Spleen (tissue), 11 donors: Measurements from ENCODE around the gene NGEF. TPM values are rescaled to one million over a fixed set of nuclear protein-coding genes. Genes with fewer than 3 reads are reported as not detected.
"Not testable (repeated sequence)": the region's sequence is repeated elsewhere in the genome, so short reads cannot be mapped to it uniquely, and the experiment has no call there.

ENCODE experiments used
- DNase-seq: peaks from one replicate; pipeline ENCODE4 v3.0.0-alpha.2; 2020
- H3K27ac ChIP-seq, 8 donors: fragments of 200-600 bp; sonication (generic) in 7 of 8; 1 replicate in 4 of 8; 2 replicates in 4 of 8; pipeline versions ENCODE4 v1.5.0 to v1.8.0; 2016 to 2021; ENCODE audit warnings: inconsistent platforms in 4 of 8, mild to moderate bottlenecking in 4 of 8, moderate library complexity in 1 of 8
- H3K27me3 ChIP-seq, 7 donors: fragments of 200-600 bp; sonication (generic) in 6 of 7; replicated peaks in 1 of 7; 1 replicate in 4 of 7; 2 replicates in 3 of 7; pipeline versions ENCODE4 v1.5.0 to v1.8.0; 2016 to 2021; ENCODE audit warnings: inconsistent platforms in 3 of 7, mild to moderate bottlenecking in 1 of 7
- H3K36me3 ChIP-seq, 6 donors: fragments of 200-600 bp; sonication (generic) in 5 of 6; 1 replicate in 4 of 6; 2 replicates in 2 of 6; pipeline versions ENCODE4 v1.5.0 to v1.8.0; 2016 to 2021; ENCODE audit warnings: inconsistent platforms in 2 of 6
- H3K4me1 ChIP-seq, 6 donors: fragments of 200-600 bp; sonication (generic) in 5 of 6; 1 replicate in 3 of 6; 2 replicates in 3 of 6; pipeline versions ENCODE4 v1.5.0 to v1.8.0; 2016 to 2021; ENCODE audit warnings: inconsistent platforms in 3 of 6
- H3K4me3 ChIP-seq, 8 donors: fragments of 200-600 bp; sonication (generic) in 7 of 8; 1 replicate in 4 of 8; 2 replicates in 4 of 8; pipeline versions ENCODE4 v1.5.0 to v1.8.0; 2016 to 2021; ENCODE audit warnings: inconsistent platforms in 4 of 8, mild to moderate bottlenecking in 4 of 8, moderate library complexity in 2 of 8
- H3K9me3 ChIP-seq, 8 donors: fragments of 200-600 bp; sonication (generic) in 7 of 8; 1 replicate in 4 of 8; 2 replicates in 4 of 8; pipeline versions ENCODE4 v1.5.0 to v1.8.0; 2016 to 2021; ENCODE audit warnings: inconsistent platforms in 4 of 8
- CTCF ChIP-seq, 11 experiments: fragments of 200-600 bp in 7 of 11; fragments of 450-650 bp in 4 of 11; sonication (generic) in 4 of 11; IDR thresholded peaks in 8 of 11; conservative IDR thresholded peaks in 3 of 11; 1 replicate in 7 of 11; 2 replicates in 4 of 11; pipeline versions ENCODE4 v1.4.0 to v1.8.0; 2016 to 2021; ENCODE audit warnings: antibody characterized with exemption in 11 of 11, inconsistent platforms in 4 of 11, mild to moderate bottlenecking in 1 of 11
- POLR2A ChIP-seq, 3 donors: fragments of 450-650 bp; IDR thresholded peaks; one replicate each; pipeline ENCODE4 v1.5.1; 2017; ENCODE audit warnings: antibody characterized with exemption in 3 of 3, mild to moderate bottlenecking in 1 of 3
- POLR2AphosphoS5 ChIP-seq, 3 donors: sonication (generic); formaldehyde crosslinking; IDR thresholded peaks; one replicate each; pipeline ENCODE4 v1.5.1; 2017; ENCODE audit warnings: antibody characterized with exemption in 3 of 3
- WGBS, 5 donors: extraction: QIAGEN DNeasy Blood & Tissue Kit in 3 of 5; methylation state at CpG; one replicate each; pipeline versions ENCODE4 v1.1.5 to v1.1.7; 2013 to 2018; 5-methylcytosine and 5-hydroxymethylcytosine counted together
- intact Hi-C: fragments of 100-400 bp; cut with DNase I; formaldehyde crosslinking; loops from one replicate; pipeline ENCODE4 v1.15.0; 2023; ENCODE audit warnings: low total_unique reads
- polyA plus RNA-seq, 3 donors: library from polyadenylated mRNA; stranded (reverse); fragments of 200-250 nt; gene quantifications; one replicate each; pipeline ENCODE4 v1.2.1, GENCODE V29; 2013
- total RNA-seq, 7 donors: library from RNA; depleted of rRNA in 3 of 7; stranded (reverse); fragments of >200 nt in 3 of 7; fragmentation: NEBNext Ultra II Directional in 4 of 7; extraction: Animal tissue kit (Norgen Biotek cat#: 25700) in 4 of 7; gene quantifications; one replicate each; pipeline versions ENCODE4 v1.1.0 to v1.2.1, GENCODE V29; 2016 to 2021
- donor health status: healthy with polysubstance abuse.
- donor health status: DM: no; HTN: no; CAD: no; lungs with moderate emphysema.
- donor health status: DM: no; HTN: no; CAD: no.
- donor health status: Bipolar disorder and iron deficiency.
- donor health status: healthy.
- donor health status: DM: no; HTN: no; CAD: no.
- donor health status: DM: yes; HTN: yes; CAD: no.

Gene NGEF
- total and polyA plus RNA-seq, 10 donors: 0.23 to 0.79 (median 0.43) TPM; not detected in 5

- H3K27me3 ChIP-seq: no peaks in the 10 kb centered on the region
- intact Hi-C loops: no loop called here
- TF ChIP-seq POLR2AphosphoS5 (IDR thresholded peaks at IDR 0.05) (no peak), POLR2A (IDR thresholded peaks at IDR 0.05) (no peak), CTCF (IDR thresholded peaks at IDR 0.05 in 8 of 11, conservative IDR thresholded peaks at IDR 0.05 in 3 of 11) (no peak)
- no peaks in the 10 kb centered on the region for H3K4me1 ChIP-seq
- 91 to 96% (median 94%) methylated on average over 14 to 18 of the region's 18 CpGs for WGBS, 5 donors
- peaks cover 0 to 4% (median 0%) of the 10 kb centered on the region in 8 donors for H3K9me3 ChIP-seq
- no peaks in the 10 kb centered on the region for H3K36me3 ChIP-seq
- DNase-seq: peak; percentile 24
- H3K27ac ChIP-seq: no peak overlapping the region
- no peak overlapping the region for H3K4me3 ChIP-seq
Measured at GRCh38 chr2:233023007-233023760, 10.1 kb upstream of the NGEF start.

- no peak overlapping the region for H3K27ac ChIP-seq
- intact Hi-C loops: no loop called here
- WGBS, 5 donors: 86 to 94% (median 91%) methylated on average over 7 to 8 of the region's 8 CpGs
- no peak overlapping the region for H3K4me3 ChIP-seq
- no peaks in the 10 kb centered on the region for H3K36me3 ChIP-seq
- TF ChIP-seq POLR2A (IDR thresholded peaks at IDR 0.05): no peak
- no peak for TF ChIP-seq CTCF (IDR thresholded peaks at IDR 0.05 in 8 of 11, conservative IDR thresholded peaks at IDR 0.05 in 3 of 11)
- TF ChIP-seq POLR2AphosphoS5 (IDR thresholded peaks at IDR 0.05): no peak
- H3K9me3 ChIP-seq: peaks cover 0 to 10% (median 0%) of the 10 kb centered on the region in 8 donors
- H3K4me1 ChIP-seq: no peaks in the 10 kb centered on the region
- DNase-seq: peak; percentile 29
- H3K27me3 ChIP-seq: no peaks in the 10 kb centered on the region
Measured at GRCh38 chr2:233022561-233022960, 9.5 kb upstream of the NGEF start.

- H3K27ac ChIP-seq: no peak overlapping the region
- intact Hi-C loops: no loop called here
- no peaks in the 10 kb centered on the region for H3K27me3 ChIP-seq
- 72 to 89% (median 81%) methylated on average over 7 to 8 of the region's 8 CpGs for WGBS, 5 donors
- H3K4me3 ChIP-seq: no peak overlapping the region
- H3K36me3 ChIP-seq: no peaks in the 10 kb centered on the region
- H3K4me1 ChIP-seq: no peaks in the 10 kb centered on the region
- no peak for TF ChIP-seq CTCF (IDR thresholded peaks at IDR 0.05 in 8 of 11, conservative IDR thresholded peaks at IDR 0.05 in 3 of 11)
- TF ChIP-seq POLR2AphosphoS5 (IDR thresholded peaks at IDR 0.05): no peak
- no peak for TF ChIP-seq POLR2A (IDR thresholded peaks at IDR 0.05)
- DNase-seq: peak; percentile 37
- peaks cover 0 to 14% (median 0%) of the 10 kb centered on the region in 8 donors for H3K9me3 ChIP-seq
Measured at GRCh38 chr2:233021771-233022170, 8.7 kb upstream of the NGEF start.

GRCh38 chr2:233020454-233020853 lies 7.4 kb upstream of the NGEF start:
- 74 to 93% (median 88%) methylated on average over 2 of the region's 2 CpGs for WGBS, 5 donors
- no peak for TF ChIP-seq CTCF (IDR thresholded peaks at IDR 0.05 in 8 of 11, conservative IDR thresholded peaks at IDR 0.05 in 3 of 11)
- TF ChIP-seq POLR2AphosphoS5 (IDR thresholded peaks at IDR 0.05): no peak
- H3K27ac ChIP-seq: no peak overlapping the region
- intact Hi-C loops: no loop called here
- no peaks in the 10 kb centered on the region for H3K36me3 ChIP-seq
- peaks cover 0 to 14% (median 0%) of the 10 kb centered on the region in 8 donors for H3K9me3 ChIP-seq
- peak; percentile 15 for DNase-seq
- no peak overlapping the region for H3K4me3 ChIP-seq
- H3K4me1 ChIP-seq: no peaks in the 10 kb centered on the region
- H3K27me3 ChIP-seq: no peaks in the 10 kb centered on the region

GRCh38 chr2:233019610-233020009 lies 6.6 kb upstream of the NGEF start:
- DNase-seq, H3K4me1 ChIP-seq, H3K27ac ChIP-seq, H3K36me3 ChIP-seq, H3K4me3 ChIP-seq, intact Hi-C loops, H3K27me3 ChIP-seq: not testable (repeated sequence)
- H3K9me3 ChIP-seq: peaks cover 0 to 14% (median 0%) of the 10 kb centered on the region in 8 donors
- 91 to 96% (median 93%) methylated on average over 4 of the region's 4 CpGs for WGBS, 5 donors
